ENCODE results near the gene SPRED2.

Gene SPRED2

GRCh38 chr2:65313126-65313953 is 119.1 kb downstream of the SPRED2 start:
- Histone ChIP-seq H3K4me1 (peaks cover 27 to 53% (median 38%) of the 10 kb centered on the region in 10 experiments), H3K9me3 (replicated peaks in 1 of 11) (peaks cover 0 to 7% (median 0%) of the 10 kb centered on the region in 11 experiments; a peak in 8 of 22 replicates), H3K27ac (peak overlapping the region in 1 of 11 experiments; percentile 18; a peak in 2 of 22 replicates), H3K36me3 (peaks cover 52 to 80% (median 66%) of the 10 kb centered on the region in 11 experiments), H3K4me2 (peak overlapping the region; percentile 30 to 70 (median 48); a peak in 20 of 22 replicates), H4K20me1 (peaks cover 3 to 52% (median 28%) of the 10 kb centered on the region in 11 experiments; a peak in 14 of 22 replicates), H3K27me3 (no peaks in the 10 kb centered on the region), H3K4me3 (no peak overlapping the region), H3K9ac (0 out of 22 replicates have a peak overlapping the region, but pooled peaks of 1 of the 11 experiments have one; percentile 17)
- TF ChIP-seq Cebpa-rat (IDR thresholded peaks at IDR 0.05), result no peak

- H3K9ac ChIP-seq, result no peak overlapping the region
- no peak overlapping the region for H3K4me3 ChIP-seq
- TF ChIP-seq Cebpa-rat (IDR thresholded peaks at IDR 0.05), result no peak
- H3K9me3 ChIP-seq (replicated peaks in 1 of 11), result peaks cover 0 to 7% (median 0%) of the 10 kb centered on the region in 11 experiments; a peak in 8 of 22 replicates
- no peaks in the 10 kb centered on the region for H3K27me3 ChIP-seq
- H4K20me1 ChIP-seq, result peaks cover 3 to 52% (median 28%) of the 10 kb centered on the region in 11 experiments; a peak in 14 of 22 replicates
- H3K27ac ChIP-seq, result no peak overlapping the region
- peak overlapping the region in 1 of 11 experiments; percentile 2; a peak in 1 of 22 replicates for H3K4me2 ChIP-seq
- H3K36me3 ChIP-seq, result peaks cover 35 to 67% (median 49%) of the 10 kb centered on the region in 11 experiments
- H3K4me1 ChIP-seq, result peaks cover 27 to 53% (median 40%) of the 10 kb centered on the region in 10 experiments
Measured at GRCh38 chr2:65311596-65311995, 120.8 kb downstream of the SPRED2 start.

- no peaks in the 10 kb centered on the region for H3K27me3 ChIP-seq
- no peak for TF ChIP-seq Cebpa-rat (IDR thresholded peaks at IDR 0.05)
- no peak overlapping the region for H3K27ac ChIP-seq
- peak overlapping the region in 6 of 11 experiments; percentile 40 to 84 (median 69); a peak in 7 of 22 replicates for H3K4me2 ChIP-seq
- no peak overlapping the region for H3K9ac ChIP-seq
- H3K9me3 ChIP-seq (replicated peaks in 1 of 11), result peaks cover 0 to 8% (median 0%) of the 10 kb centered on the region in 11 experiments; a peak in 9 of 22 replicates
- H3K36me3 ChIP-seq, result peaks cover 30 to 61% (median 44%) of the 10 kb centered on the region in 11 experiments
- no peak overlapping the region for H3K4me3 ChIP-seq
- H4K20me1 ChIP-seq, result peaks cover 0 to 52% (median 28%) of the 10 kb centered on the region in 11 experiments; a peak in 14 of 22 replicates
- peaks cover 27 to 53% (median 40%) of the 10 kb centered on the region in 10 experiments for H3K4me1 ChIP-seq
Measured at GRCh38 chr2:65311049-65311448, 121.3 kb downstream of the SPRED2 start.

- H3K4me2 ChIP-seq, result peak overlapping the region; percentile 63 to 88 (median 75)
Measured at GRCh38 chr2:65309699-65310098, 122.7 kb downstream of the SPRED2 start.

GRCh38 chr2:65305934-65306333 is 126.5 kb downstream of the SPRED2 start:
- Histone ChIP-seq H3K9ac (no peak overlapping the region), H4K20me1 (peaks cover 0 to 21% (median 4%) of the 10 kb centered on the region in 11 experiments; a peak in 5 of 22 replicates), H3K4me1 (peaks cover 41 to 55% (median 50%) of the 10 kb centered on the region in 10 experiments), H3K4me2 (no peak overlapping the region), H3K9me3 (replicated peaks in 1 of 11) (peaks cover 0 to 7% (median 0%) of the 10 kb centered on the region in 11 experiments; a peak in 2 of 22 replicates), H3K36me3 (peaks cover 0 to 11% (median 0%) of the 10 kb centered on the region in 11 experiments; a peak in 8 of 22 replicates), H3K4me3 (no peak overlapping the region), H3K27me3 (no peaks in the 10 kb centered on the region), H3K27ac (no peak overlapping the region)
- TF ChIP-seq Cebpa-rat (IDR thresholded peaks at IDR 0.05), result no peak

More at GRCh38 chr2:65309699-65310098, 122.7 kb downstream of the SPRED2 start:
- no peak overlapping the region for H3K4me3 ChIP-seq
- H3K36me3 ChIP-seq, result peaks cover 16 to 48% (median 31%) of the 10 kb centered on the region in 11 experiments
- H4K20me1 ChIP-seq, result peaks cover 0 to 47% (median 22%) of the 10 kb centered on the region in 11 experiments; a peak in 13 of 22 replicates
- peak overlapping the region in 4 of 11 experiments; percentile 14 to 39 (median 32); a peak in 4 of 22 replicates for H3K9ac ChIP-seq
- peaks cover 0 to 13% (median 0%) of the 10 kb centered on the region in 11 experiments; a peak in 9 of 22 replicates for H3K9me3 ChIP-seq (replicated peaks in 1 of 11)
- peaks cover 27 to 53% (median 40%) of the 10 kb centered on the region in 10 experiments for H3K4me1 ChIP-seq
- H3K27ac ChIP-seq, result peak overlapping the region in 3 of 11 experiments; percentile 5 to 49 (median 23); a peak in 5 of 22 replicates
- no peaks in the 10 kb centered on the region for H3K27me3 ChIP-seq
- TF ChIP-seq Cebpa-rat (IDR thresholded peaks at IDR 0.05), result no peak

GRCh38 chr2:65300761-65301711 is 131.4 kb downstream of the SPRED2 start:
- peaks cover 47 to 52% (median 50%) of the 10 kb centered on the region in 10 experiments for H3K4me1 ChIP-seq
- no peak for TF ChIP-seq Cebpa-rat (IDR thresholded peaks at IDR 0.05)
- H3K9me3 ChIP-seq (replicated peaks in 1 of 11), result peaks cover 0 to 5% (median 0%) of the 10 kb centered on the region in 11 experiments; a peak in 2 of 22 replicates
- H3K9ac ChIP-seq, result peak overlapping the region; percentile 2 to 58 (median 43); a peak in 18 of 22 replicates
- peak overlapping the region in 9 of 11 experiments; percentile 2 to 67 (median 32); a peak in 15 of 22 replicates for H3K27ac ChIP-seq
- peaks cover 0 to 16% (median 9%) of the 10 kb centered on the region in 11 experiments; a peak in 11 of 22 replicates for H4K20me1 ChIP-seq
- H3K36me3 ChIP-seq, result no peaks in the 10 kb centered on the region
- peak overlapping the region; percentile 70 to 99 (median 87) for H3K4me2 ChIP-seq
- peak overlapping the region in 8 of 10 experiments; percentile 2 to 38 (median 28); a peak in 10 of 20 replicates for H3K4me3 ChIP-seq
- no peaks in the 10 kb centered on the region for H3K27me3 ChIP-seq

- Histone ChIP-seq H3K36me3 (no peaks in the 10 kb centered on the region), H3K9me3 (replicated peaks in 1 of 11) (no peaks in the 10 kb centered on the region), H3K4me2 (peak overlapping the region; percentile 70 to 99 (median 87)), H3K4me3 (peak overlapping the region in 6 of 10 experiments; percentile 8 to 38 (median 30); a peak in 6 of 20 replicates), H3K9ac (peak overlapping the region in 8 of 11 experiments; percentile 16 to 58 (median 48); a peak in 16 of 22 replicates), H3K27ac (peak overlapping the region in 8 of 11 experiments; percentile 10 to 67 (median 38); a peak in 13 of 22 replicates), H3K27me3 (no peaks in the 10 kb centered on the region), H4K20me1 (peaks cover 0 to 16% (median 9%) of the 10 kb centered on the region in 11 experiments; a peak in 11 of 22 replicates), H3K4me1 (peaks cover 47 to 52% (median 50%) of the 10 kb centered on the region in 10 experiments)
- TF ChIP-seq Cebpa-rat (IDR thresholded peaks at IDR 0.05), result no peak
Measured at GRCh38 chr2:65300134-65300760, 132.2 kb downstream of the SPRED2 start.

Measured in BLaER1 treated with 17β-estradiol and CSF1 and Interleukin-3, amounts not matched to agents 10 nM and 100 nM (cell line).